Activated CD4-positive, alpha-beta T cell treated with anti-CD3 and anti-CD28 coated beads, Interleukin-2, amount 10 ng/mL, durations not matched to agents 24 days and 14 days (primary cell): ENCODE results near the gene MANBA. TPM values are rescaled to one million over a fixed set of nuclear protein-coding genes. Genes with fewer than 3 reads are reported as not detected.

ENCODE experiments used
- DNase-seq: peaks from one replicate; pipeline ENCODE4 v3.0.0; 2022
- H3K27ac Mint-ChIP-seq: one replicate; pipeline ENCODE4 v1.8.0; 2022; ENCODE audit warnings: mild to moderate bottlenecking, mixed read lengths
- H3K27me3 Mint-ChIP-seq: one replicate; pipeline ENCODE4 v1.8.0; 2022; ENCODE audit warnings: mixed read lengths
- H3K36me3 Mint-ChIP-seq: one replicate; pipeline ENCODE4 v1.8.0; 2022; ENCODE audit warnings: low read depth, mild to moderate bottlenecking, mixed read lengths
- H3K4me1 Mint-ChIP-seq: one replicate; pipeline ENCODE4 v1.8.0; 2021; ENCODE audit warnings: mixed read lengths
- H3K4me3 Mint-ChIP-seq: one replicate; pipeline ENCODE4 v1.8.0; 2022; ENCODE audit warnings: mild to moderate bottlenecking, moderate library complexity, mixed read lengths
- H3K9me3 Mint-ChIP-seq: one replicate; pipeline ENCODE4 v1.8.0; 2021; ENCODE audit warnings: mixed read lengths
- intact Hi-C: fragments of 100-400 bp; cut with micrococcal nuclease; formaldehyde crosslinking; loops from one replicate; pipeline ENCODE4 v1.15.1; 2023
- total RNA-seq: library from RNA; stranded (reverse); gene quantifications from 2 replicates; pipeline ENCODE4 v1.2.3, GENCODE V29; 2022

The MANBA gene
- total RNA-seq, 1 donor from 2014 or later = 9.4 TPM

DNA sequence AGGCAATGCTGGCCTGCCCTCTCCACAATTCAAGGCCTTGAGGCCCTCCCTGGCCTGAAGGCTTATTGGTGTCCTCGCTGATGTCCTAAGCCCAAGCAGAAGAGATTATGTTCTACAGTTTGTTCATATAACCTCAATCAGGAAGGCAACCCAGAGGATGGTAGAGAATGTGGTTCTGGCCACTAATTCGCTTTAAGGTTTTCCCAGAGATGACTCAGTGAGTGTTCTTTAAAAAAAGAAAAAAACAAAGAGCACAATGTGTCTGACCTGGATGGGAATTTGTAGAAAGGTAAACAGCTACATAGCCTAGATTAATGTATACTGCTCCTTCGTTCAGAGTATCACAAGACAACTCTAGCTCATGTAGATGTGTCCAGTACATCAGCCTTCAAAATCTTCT lies 66.0 kb downstream of the MANBA start:
- Mint-ChIP-seq H3K9me3 (no peaks in the 10 kb centered on the region), H3K4me3 (no peak overlapping the region), H3K36me3 (peaks cover 12% of the 10 kb centered on the region), H3K27me3 (no peaks in the 10 kb centered on the region), H3K4me1 (no peaks in the 10 kb centered on the region), H3K27ac (no peak overlapping the region)
- DNase-seq = no peak
- intact Hi-C loops = no loop called here

DNA sequence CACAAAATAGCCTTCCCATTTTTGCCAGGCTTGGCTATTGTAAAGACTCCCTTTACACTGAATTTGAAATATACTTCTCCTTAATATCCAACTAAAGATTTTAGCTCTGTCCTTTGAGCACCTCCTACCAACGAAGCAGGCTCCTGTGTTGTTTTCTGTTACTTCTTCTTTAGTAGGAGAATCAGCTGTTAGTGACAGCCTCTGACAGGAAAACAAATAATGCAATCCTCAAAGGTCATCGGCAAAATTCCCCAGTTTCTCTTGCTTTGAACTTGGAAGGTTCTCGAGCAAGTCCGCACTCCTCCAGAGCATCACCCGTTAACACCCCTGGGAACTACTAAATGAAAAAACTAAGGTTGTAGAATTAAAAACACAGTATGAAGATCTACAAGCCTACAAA lies 66.9 kb downstream of the MANBA start:
- H3K27ac Mint-ChIP-seq = no peak overlapping the region
- intact Hi-C loops = no loop called here
- no peak for DNase-seq
- H3K27me3 Mint-ChIP-seq = no peaks in the 10 kb centered on the region
- peaks cover 14% of the 10 kb centered on the region for H3K36me3 Mint-ChIP-seq
- no peaks in the 10 kb centered on the region for H3K4me1 Mint-ChIP-seq
- no peaks in the 10 kb centered on the region for H3K9me3 Mint-ChIP-seq
- H3K4me3 Mint-ChIP-seq = no peak overlapping the region

DNA sequence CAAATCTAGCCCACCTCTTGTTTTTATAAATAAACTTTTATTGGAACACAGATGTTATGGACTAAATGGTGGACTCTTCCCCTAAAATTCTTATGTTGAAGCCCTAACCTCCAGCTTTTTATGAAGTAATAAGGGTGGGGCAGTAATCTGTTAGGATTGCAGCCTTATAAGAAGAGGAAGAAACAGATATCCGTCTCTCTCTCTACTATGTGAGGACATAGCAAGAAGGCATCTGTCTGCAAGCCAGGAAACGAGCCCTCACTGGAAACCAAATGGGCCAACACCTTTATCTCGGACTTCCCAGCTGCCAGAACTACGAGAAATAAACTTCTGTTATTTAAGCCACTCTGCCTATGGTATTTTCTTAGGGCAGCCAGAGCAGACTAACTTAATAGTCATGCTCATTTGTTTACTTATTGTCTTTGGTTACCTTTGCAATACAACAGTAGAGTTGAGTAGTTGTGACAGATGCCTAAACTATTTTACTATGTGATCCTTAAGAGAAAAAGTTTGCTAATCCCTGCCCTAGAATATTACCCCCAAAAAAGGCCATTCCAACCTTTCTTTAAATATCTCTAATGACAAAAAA lies 67.4 kb downstream of the MANBA start:
- Mint-ChIP-seq H3K27me3 (no peaks in the 10 kb centered on the region), H3K4me1 (no peaks in the 10 kb centered on the region), H3K9me3 (no peaks in the 10 kb centered on the region), H3K36me3 (peaks cover 14% of the 10 kb centered on the region), H3K27ac (no peak overlapping the region), H3K4me3 (no peak overlapping the region)
- intact Hi-C loops = no loop called here
- no peak for DNase-seq

DNA sequence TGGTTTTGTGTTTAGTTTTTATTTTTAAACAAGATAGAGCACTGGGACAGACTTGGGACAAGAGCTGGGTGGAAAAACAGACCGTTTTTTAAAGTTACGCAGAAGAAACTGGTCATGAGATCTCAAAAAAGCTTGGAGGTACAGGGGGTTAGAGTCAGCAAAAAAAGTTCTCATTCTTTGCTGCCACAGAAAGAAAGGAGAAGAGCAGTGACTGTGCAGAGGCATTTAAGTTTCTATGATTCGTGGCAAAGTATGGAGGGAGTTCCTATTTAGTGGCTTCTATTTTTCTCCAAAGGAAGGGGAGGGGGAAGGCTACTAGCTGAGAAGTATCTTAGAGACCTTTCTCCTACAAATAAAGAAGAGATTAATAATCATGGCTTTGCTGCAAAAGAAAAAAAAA lies 68.3 kb downstream of the MANBA start:
- no peaks in the 10 kb centered on the region for H3K9me3 Mint-ChIP-seq

DNA sequence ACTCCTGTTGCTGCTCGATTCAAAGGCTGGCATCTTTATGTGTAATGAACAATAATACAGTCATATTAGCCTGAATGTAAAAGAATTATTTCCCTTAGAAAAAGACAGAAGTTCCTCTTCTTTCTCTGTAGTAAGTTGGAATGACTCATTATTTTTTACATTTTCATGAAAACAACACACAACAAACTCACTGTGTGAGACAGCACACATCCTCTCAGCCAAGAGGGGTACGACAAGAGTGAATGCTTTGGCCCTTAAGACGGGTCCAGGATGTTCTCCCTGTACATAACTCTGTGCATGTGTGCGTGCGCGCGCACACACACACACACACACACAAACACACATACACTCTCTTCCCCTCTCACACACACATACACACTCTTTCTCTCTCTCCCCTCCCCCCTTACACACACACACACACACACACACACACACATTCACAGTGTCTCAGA lies 72.8 kb downstream of the MANBA start:
- no peak for DNase-seq
- H3K4me1 Mint-ChIP-seq = no peaks in the 10 kb centered on the region
- H3K36me3 Mint-ChIP-seq = peaks cover 6% of the 10 kb centered on the region
- H3K9me3 Mint-ChIP-seq = no peaks in the 10 kb centered on the region
- intact Hi-C loops = no loop called here
- no peaks in the 10 kb centered on the region for H3K27me3 Mint-ChIP-seq
- no peak overlapping the region for H3K27ac Mint-ChIP-seq
- no peak overlapping the region for H3K4me3 Mint-ChIP-seq

More for the DNA sequence above, 68.3 kb downstream of the MANBA start:
- no peaks in the 10 kb centered on the region for H3K27me3 Mint-ChIP-seq
- no peak overlapping the region for H3K4me3 Mint-ChIP-seq
- H3K4me1 Mint-ChIP-seq = no peaks in the 10 kb centered on the region
- H3K27ac Mint-ChIP-seq = no peak overlapping the region
- no peak for DNase-seq
- H3K36me3 Mint-ChIP-seq = peaks cover 14% of the 10 kb centered on the region
- intact Hi-C loops = no loop called here

DNA sequence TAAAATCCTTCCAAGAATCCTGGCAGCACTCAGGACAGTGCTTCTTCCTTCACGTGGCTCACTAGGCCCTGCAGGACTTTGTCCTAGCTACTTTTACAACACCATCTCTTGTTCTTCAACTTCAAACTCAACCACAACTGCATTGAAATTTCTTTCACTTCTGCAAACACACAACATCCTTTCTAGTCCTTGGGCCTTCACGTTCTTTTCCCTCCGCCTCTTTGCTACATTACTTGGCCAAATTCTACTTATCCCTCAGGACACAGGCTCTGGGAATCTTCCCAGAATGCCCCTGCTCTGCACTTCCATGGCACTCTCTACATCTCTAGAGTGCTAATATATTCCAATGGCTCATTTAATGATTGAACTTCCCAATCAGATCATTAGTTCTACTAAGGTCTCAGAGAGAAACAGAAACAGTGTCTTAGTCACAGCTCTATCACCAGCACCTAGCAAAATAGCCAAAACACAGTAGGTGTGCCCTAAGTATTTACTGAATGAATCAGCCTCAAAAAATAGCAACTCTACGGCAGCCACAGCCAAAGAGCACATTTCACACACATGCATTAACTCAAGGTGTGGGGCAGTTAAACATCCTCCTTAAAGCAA lies 73.3 kb downstream of the MANBA start:
- no peak overlapping the region for H3K27ac Mint-ChIP-seq
- H3K36me3 Mint-ChIP-seq = peaks cover 6% of the 10 kb centered on the region
- no peaks in the 10 kb centered on the region for H3K4me1 Mint-ChIP-seq

GRCh38 chr4:102685768-102686167 lies 75.0 kb downstream of the MANBA start:
- H3K4me1 Mint-ChIP-seq = no peaks in the 10 kb centered on the region
- no peaks in the 10 kb centered on the region for H3K9me3 Mint-ChIP-seq
- no peak overlapping the region for H3K27ac Mint-ChIP-seq
- H3K4me3 Mint-ChIP-seq = no peak overlapping the region
- no peak for DNase-seq
- peaks cover 4% of the 10 kb centered on the region for H3K36me3 Mint-ChIP-seq
- intact Hi-C loops = no loop called here
- H3K27me3 Mint-ChIP-seq = no peaks in the 10 kb centered on the region

More for the DNA sequence above, 73.3 kb downstream of the MANBA start:
- Mint-ChIP-seq H3K4me3 (no peak overlapping the region), H3K27me3 (no peaks in the 10 kb centered on the region), H3K9me3 (no peaks in the 10 kb centered on the region)
- DNase-seq = no peak
- intact Hi-C loops = no loop called here

DNA sequence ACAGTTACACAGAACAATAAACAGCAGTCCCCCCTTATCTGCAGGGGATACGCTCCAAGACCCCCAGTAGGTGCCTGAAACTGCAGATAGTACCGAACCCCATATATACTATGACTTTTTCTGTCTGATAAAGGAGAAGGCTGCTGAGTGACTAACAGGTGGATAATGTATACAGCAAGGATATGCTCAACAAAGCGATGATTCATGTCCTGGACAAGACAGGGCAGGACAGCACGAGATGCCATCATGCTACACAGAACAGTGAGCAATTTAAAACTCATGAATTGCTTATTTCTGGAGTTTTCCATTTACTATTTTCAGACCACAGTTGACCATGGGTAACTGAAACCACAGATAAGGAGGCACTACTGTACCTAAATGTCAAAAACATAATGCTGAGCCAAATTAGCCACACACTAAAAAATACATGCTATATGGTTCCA lies 76.1 kb downstream of the MANBA start:
- no peak overlapping the region for H3K4me3 Mint-ChIP-seq
- no peaks in the 10 kb centered on the region for H3K27me3 Mint-ChIP-seq
- no peaks in the 10 kb centered on the region for H3K9me3 Mint-ChIP-seq
- no peak for DNase-seq
- H3K4me1 Mint-ChIP-seq = no peaks in the 10 kb centered on the region
- no peak overlapping the region for H3K27ac Mint-ChIP-seq
- intact Hi-C loops = no loop called here
- H3K36me3 Mint-ChIP-seq = peaks cover 2% of the 10 kb centered on the region

DNA sequence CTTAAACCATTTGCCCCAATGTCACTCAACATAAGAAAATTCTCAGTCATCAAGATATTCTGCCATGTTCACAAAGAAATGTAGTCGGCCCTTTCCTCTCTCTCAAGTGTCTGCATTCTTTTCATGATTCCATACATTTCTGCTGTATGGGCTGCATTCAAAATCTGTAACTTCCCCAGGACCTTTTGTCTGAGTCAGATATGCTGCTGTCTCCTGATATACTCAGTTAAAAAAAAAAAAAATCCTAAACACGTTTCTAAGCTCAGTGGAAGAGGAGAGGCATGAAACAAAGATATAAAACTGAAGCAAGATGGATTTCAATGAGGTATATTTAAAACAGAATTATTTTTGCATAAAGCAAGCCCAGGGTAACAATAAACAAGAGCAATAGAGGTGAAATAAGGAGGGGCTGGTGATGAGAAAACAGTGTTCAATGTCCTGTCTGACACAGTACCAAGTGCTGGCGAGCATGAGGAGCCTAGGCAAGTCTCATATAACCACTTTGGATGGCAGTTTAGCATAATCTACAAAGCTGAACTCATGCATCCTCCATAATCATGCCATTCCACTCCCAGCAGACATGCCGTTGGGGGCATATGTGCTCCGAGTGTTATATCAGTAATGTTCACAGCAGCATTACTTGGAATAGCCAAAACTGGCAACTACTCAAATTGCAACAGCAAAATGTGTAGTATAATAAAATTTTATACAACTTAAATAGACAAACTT lies 76.7 kb downstream of the MANBA start:
- Mint-ChIP-seq H3K9me3 (no peaks in the 10 kb centered on the region), H3K27me3 (no peaks in the 10 kb centered on the region), H3K4me1 (no peaks in the 10 kb centered on the region), H3K27ac (no peak overlapping the region), H3K36me3 (peaks cover 2% of the 10 kb centered on the region), H3K4me3 (no peak overlapping the region)
- intact Hi-C loops = no loop called here
- no peak for DNase-seq

DNA sequence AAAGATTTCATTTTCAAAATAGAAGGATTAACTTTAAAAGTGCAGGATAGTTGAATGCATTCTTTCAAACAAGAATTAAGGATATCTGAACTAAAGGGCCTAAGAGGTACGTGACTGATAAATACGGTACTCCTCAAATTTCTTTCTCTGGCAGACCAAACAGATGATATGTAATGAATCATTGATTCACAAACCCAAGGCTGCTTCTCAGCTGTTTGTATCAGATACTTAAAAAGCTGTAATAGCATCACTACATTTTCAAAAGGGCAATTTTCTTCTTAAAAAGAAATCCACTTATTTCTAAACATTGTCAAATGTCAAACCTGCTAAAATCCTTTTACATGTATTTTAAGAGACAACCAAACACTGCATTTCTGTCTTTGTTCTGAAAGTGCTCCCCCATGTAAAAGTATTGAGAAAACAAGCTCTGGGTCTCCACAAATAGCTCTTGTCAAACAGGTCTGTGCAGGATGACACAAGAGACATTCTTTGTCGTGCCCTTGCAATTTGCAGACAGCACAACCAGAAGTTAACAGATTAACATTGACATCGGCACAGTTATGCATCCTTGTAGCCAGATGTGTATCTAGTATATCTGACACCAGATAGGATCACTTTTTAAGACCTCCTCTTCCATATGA lies 82.0 kb downstream of the MANBA start:
- no peaks in the 10 kb centered on the region for H3K27me3 Mint-ChIP-seq
- H3K9me3 Mint-ChIP-seq = no peaks in the 10 kb centered on the region
- no peak overlapping the region for H3K27ac Mint-ChIP-seq
- intact Hi-C loops = no loop called here
- no peaks in the 10 kb centered on the region for H3K4me1 Mint-ChIP-seq
- H3K4me3 Mint-ChIP-seq = no peak overlapping the region
- DNase-seq = no peak
- peaks cover 2% of the 10 kb centered on the region for H3K36me3 Mint-ChIP-seq

GRCh38 chr4:102678107-102678506 lies 82.7 kb downstream of the MANBA start:
- H3K27ac Mint-ChIP-seq = no peak overlapping the region
- H3K36me3 Mint-ChIP-seq = peaks cover 2% of the 10 kb centered on the region
- H3K4me3 Mint-ChIP-seq = no peak overlapping the region
- H3K4me1 Mint-ChIP-seq = no peaks in the 10 kb centered on the region
- DNase-seq = no peak
- H3K9me3 Mint-ChIP-seq = no peaks in the 10 kb centered on the region
- no peaks in the 10 kb centered on the region for H3K27me3 Mint-ChIP-seq
- intact Hi-C loops = no loop called here

DNA sequence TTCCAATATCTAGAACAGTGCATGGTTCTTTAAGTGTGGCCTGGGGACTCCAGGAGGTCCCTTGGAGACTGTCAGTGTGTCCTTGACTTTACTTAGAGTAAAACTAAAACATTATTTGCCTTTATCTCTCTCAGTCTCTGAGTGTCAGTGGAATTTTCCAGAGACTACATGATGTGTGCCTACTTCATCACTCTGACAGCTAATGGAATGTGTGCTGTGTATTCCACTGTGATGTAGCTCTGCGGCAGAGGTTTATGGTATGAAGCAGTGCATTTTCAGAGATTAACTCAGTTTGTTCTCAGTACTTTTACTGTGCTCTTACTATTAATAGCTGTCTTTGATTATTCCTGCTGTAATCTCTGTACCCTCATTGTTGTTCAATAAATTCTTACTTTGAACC lies 85.6 kb downstream of the MANBA start:
- Mint-ChIP-seq H3K4me3 (no peak overlapping the region), H3K9me3 (no peaks in the 10 kb centered on the region), H3K27me3 (no peaks in the 10 kb centered on the region), H3K4me1 (no peaks in the 10 kb centered on the region), H3K27ac (no peak overlapping the region), H3K36me3 (peaks cover 4% of the 10 kb centered on the region)
- intact Hi-C loops = no loop called here
- DNase-seq = no peak

DNA sequence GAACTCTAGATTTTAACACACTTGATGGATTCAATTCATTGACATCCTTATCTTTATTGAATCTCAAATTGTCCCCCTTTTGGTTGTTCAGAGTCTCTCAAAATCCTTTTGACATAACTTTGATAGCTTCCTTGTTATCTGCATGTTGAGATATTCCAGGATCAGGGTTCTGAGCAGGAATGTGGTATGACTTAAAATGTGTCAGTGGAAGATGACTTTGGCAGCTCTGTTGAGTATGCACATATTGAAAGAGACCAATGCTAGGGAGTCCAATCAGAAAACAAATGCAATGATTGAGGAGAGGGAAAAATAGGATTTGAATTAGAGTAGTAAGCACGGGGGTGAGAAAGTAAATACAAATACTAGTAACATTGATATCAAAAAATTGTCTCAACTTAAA lies 93.8 kb downstream of the MANBA start:
- H3K4me3 Mint-ChIP-seq = no peak overlapping the region
- H3K27ac Mint-ChIP-seq = no peak overlapping the region
- peaks cover 2% of the 10 kb centered on the region for H3K4me1 Mint-ChIP-seq

GRCh38 chr4:102665527-102665926 lies 95.2 kb downstream of the MANBA start:
- no peaks in the 10 kb centered on the region for H3K27me3 Mint-ChIP-seq
- intact Hi-C loops = no loop called here
- peaks cover 16% of the 10 kb centered on the region for H3K36me3 Mint-ChIP-seq
- no peaks in the 10 kb centered on the region for H3K9me3 Mint-ChIP-seq
- DNase-seq = no peak
- no peak overlapping the region for H3K27ac Mint-ChIP-seq
- H3K4me1 Mint-ChIP-seq = peaks cover 2% of the 10 kb centered on the region
- no peak overlapping the region for H3K4me3 Mint-ChIP-seq

More for the DNA sequence above, 93.8 kb downstream of the MANBA start:
- H3K36me3 Mint-ChIP-seq = peaks cover 15% of the 10 kb centered on the region
- no peak for DNase-seq
- H3K27me3 Mint-ChIP-seq = no peaks in the 10 kb centered on the region
- intact Hi-C loops = no loop called here
- no peaks in the 10 kb centered on the region for H3K9me3 Mint-ChIP-seq
